OCI-LY1 (cell line): ENCODE measurements around the gene SH3D21.

ENCODE experiments used
- H2AFZ ChIP-seq: fragments of 200-600 bp; sonication (generic), shearing (Covaris generic); 2 replicates; pipeline ENCODE4 v1.6.0; 2014; ENCODE audit warnings: antibody characterized with exemption, mild to moderate bottlenecking, low read length
- H3F3A ChIP-seq: fragments of 200-600 bp; sonication (generic), shearing (Covaris generic); 2 replicates; pipeline ENCODE4 v1.6.0; 2014; ENCODE audit warnings: mild to moderate bottlenecking, antibody characterized with exemption, low read length, moderate library complexity; ENCODE audit not compliant: insufficient read depth
- H3K27ac ChIP-seq: fragments of 200-600 bp; sonication (generic); 2 replicates; pipeline ENCODE4 v1.5.1; 2014; ENCODE audit warnings: low read length, mixed run types, mild to moderate bottlenecking, low read depth; ENCODE audit not compliant: poor library complexity, severe bottlenecking
- H3K27me3 ChIP-seq: fragments of 200-600 bp; sonication (generic); 2 replicates; pipeline ENCODE4 v1.6.0; 2014; ENCODE audit warnings: antibody characterized with exemption, mild to moderate bottlenecking, low read length, moderate library complexity; ENCODE audit not compliant: insufficient read depth
- H3K36me3 ChIP-seq: fragments of 200-600 bp; sonication (generic); 2 replicates; pipeline ENCODE4 v1.6.1; 2014; ENCODE audit warnings: mild to moderate bottlenecking, antibody characterized with exemption, low read length, moderate library complexity, mixed read lengths; ENCODE audit not compliant: insufficient read depth
- H3K4me1 ChIP-seq: fragments of 200-600 bp; sonication (generic); 2 replicates; pipeline ENCODE4 v1.5.1; 2014; ENCODE audit warnings: mild to moderate bottlenecking, low read length, moderate library complexity; ENCODE audit not compliant: insufficient read depth, severe bottlenecking
- H3K4me2 ChIP-seq: fragments of 200-600 bp; sonication (generic), shearing (Covaris generic); 2 replicates; pipeline ENCODE4 v1.6.1; 2014; ENCODE audit warnings: low read length
- H3K4me3 ChIP-seq: fragments of 200-600 bp; sonication (generic); 2 replicates; pipeline ENCODE4 v1.5.1; 2014; ENCODE audit warnings: low read length, low read depth, mild to moderate bottlenecking, mixed read lengths; ENCODE audit not compliant: poor library complexity, severe bottlenecking
- H3K79me2 ChIP-seq: fragments of 200-600 bp; shearing (Covaris generic); 2 replicates; pipeline ENCODE4 v1.6.1; 2016; ENCODE audit warnings: mixed run types, low read length, mixed read lengths; ENCODE audit not compliant: insufficient read depth
- H3K9ac ChIP-seq: fragments of 200-600 bp; sonication (generic), shearing (Covaris generic); 2 replicates; pipeline ENCODE4 v1.6.1; 2014; ENCODE audit warnings: mild to moderate bottlenecking, low read length, mixed read lengths
- H3K9me2 ChIP-seq: fragments of 200-600 bp; sonication (generic), shearing (Covaris generic); 2 replicates; pipeline ENCODE4 v1.6.1; 2014; ENCODE audit warnings: low read depth, mild to moderate bottlenecking, low read length, mixed read lengths
- H3K9me3 ChIP-seq: fragments of 200-600 bp; shearing (Covaris generic); 2 replicates; pipeline ENCODE4 v1.6.1; 2014; ENCODE audit warnings: low read length, mixed read lengths
- H4K20me1 ChIP-seq: fragments of 200-600 bp; sonication (generic), shearing (Covaris generic); 2 replicates; pipeline ENCODE4 v1.6.0; 2016; ENCODE audit warnings: mild to moderate bottlenecking, low read length; ENCODE audit not compliant: insufficient read depth
- CTCF ChIP-seq: fragments of 200-600 bp; sonication (generic), shearing (Covaris generic); IDR thresholded peaks from 2 replicates; pipeline ENCODE4 v1.5.1; 2017; ENCODE audit warnings: mild to moderate bottlenecking, antibody characterized with exemption, low read length, moderate library complexity, mixed read lengths
- EZH2 ChIP-seq: fragments of 200-600 bp; sonication (generic), shearing (Covaris generic); IDR thresholded peaks from 2 replicates; pipeline ENCODE4 v1.8.0; 2017; ENCODE audit warnings: borderline replicate concordance, mixed run types, mild to moderate bottlenecking, antibody characterized with exemption, low read length, moderate library complexity, mixed read lengths

The SH3D21 gene

GRCh38 chr1:36298640-36299039 is 7.5 kb upstream of the SH3D21 start:
- no peaks in the 10 kb centered on the region for H3K9me3 ChIP-seq
- no peak overlapping the region for H3K9ac ChIP-seq
- no peak overlapping the region for H2AFZ ChIP-seq
- H3K4me2 ChIP-seq: no peak overlapping the region
- no peak overlapping the region for H3K4me3 ChIP-seq
- no peaks in the 10 kb centered on the region for H3K79me2 ChIP-seq
- TF ChIP-seq EZH2: no peak
- TF ChIP-seq CTCF: no peak
- peaks cover under 1% of the 10 kb centered on the region for H3K4me1 ChIP-seq
- H3K36me3 ChIP-seq: peaks cover 94% of the 10 kb centered on the region
- H3K9me2 ChIP-seq: no peaks in the 10 kb centered on the region
- H3K27me3 ChIP-seq: no peaks in the 10 kb centered on the region
- no peak overlapping the region for H3K27ac ChIP-seq
- no peaks in the 10 kb centered on the region for H4K20me1 ChIP-seq
- H3F3A ChIP-seq: no peaks in the 10 kb centered on the region

GRCh38 chr1:36300526-36300925 is 5.6 kb upstream of the SH3D21 start:
- Histone ChIP-seq H3K4me3 (no peak overlapping the region), H3F3A (no peaks in the 10 kb centered on the region), H3K9ac (no peak overlapping the region), H2AFZ (no peak overlapping the region), H3K9me3 (no peaks in the 10 kb centered on the region), H3K4me2 (no peak overlapping the region), H3K36me3 (peaks cover 88% of the 10 kb centered on the region), H3K27me3 (no peaks in the 10 kb centered on the region), H4K20me1 (no peaks in the 10 kb centered on the region), H3K4me1 (peaks cover 10% of the 10 kb centered on the region), H3K27ac (peak overlapping the region; percentile 56), H3K79me2 (no peaks in the 10 kb centered on the region), H3K9me2 (no peaks in the 10 kb centered on the region)
- TF ChIP-seq CTCF (no peak), EZH2 (no peak)

GRCh38 chr1:36301220-36301619 is 4.9 kb upstream of the SH3D21 start:
- Histone ChIP-seq H3K36me3 (peaks cover 85% of the 10 kb centered on the region), H3K9ac (no peak overlapping the region)

More at GRCh38 chr1:36301220-36301619, 4.9 kb upstream of the SH3D21 start:
- peaks cover 17% of the 10 kb centered on the region for H3K4me1 ChIP-seq
- no peaks in the 10 kb centered on the region for H3K79me2 ChIP-seq
- H3K27me3 ChIP-seq: no peaks in the 10 kb centered on the region
- H2AFZ ChIP-seq: no peak overlapping the region
- no peak overlapping the region for H3K4me3 ChIP-seq
- H3K4me2 ChIP-seq: no peak overlapping the region
- H3K27ac ChIP-seq: no peak overlapping the region
- no peak for TF ChIP-seq CTCF
- TF ChIP-seq EZH2: no peak
- no peaks in the 10 kb centered on the region for H4K20me1 ChIP-seq
- H3K9me3 ChIP-seq: no peaks in the 10 kb centered on the region
- H3K9me2 ChIP-seq: no peaks in the 10 kb centered on the region
- H3F3A ChIP-seq: no peaks in the 10 kb centered on the region
